ENCODE data around the gene SIRT2.

The SIRT2 gene

GRCh38 chr19:38920602-38921419 lies 21.4 kb upstream of the SIRT2 start:
- in situ Hi-C loops (cut with MboI; ENCODE audit: low sequenced_read_pairs), result loop anchor here (25.0 kb wide), 1 partner anchor 509 kb away; the partner anchor contains the start of gene FAM98C

- in situ Hi-C loops (cut with MboI; ENCODE audit: low sequenced_read_pairs), result loop anchor here (25.0 kb wide), 1 partner anchor 508 kb away; the partner anchor contains the start of gene FAM98C
Measured at GRCh38 chr19:38919837-38920601, 20.6 kb upstream of the SIRT2 start.

- in situ Hi-C loops (cut with MboI; ENCODE audit: low sequenced_read_pairs), result loop anchor here (25.0 kb wide), 1 partner anchor 506 kb away; the partner anchor contains the start of gene FAM98C
Measured at GRCh38 chr19:38918526-38918925, 19.1 kb upstream of the SIRT2 start.

- in situ Hi-C loops (cut with MboI; ENCODE audit: low sequenced_read_pairs), result loop anchor here (25.0 kb wide), 1 partner anchor 506 kb away; the partner anchor contains the start of gene FAM98C
Measured at GRCh38 chr19:38917921-38918491, 18.6 kb upstream of the SIRT2 start.

GRCh38 chr19:38917516-38917915 lies 18.1 kb upstream of the SIRT2 start:
- in situ Hi-C loops (cut with MboI; ENCODE audit: low sequenced_read_pairs), result loop anchor here (25.0 kb wide), 1 partner anchor 505 kb away; the partner anchor contains the start of gene FAM98C

- in situ Hi-C loops (cut with MboI; ENCODE audit: low sequenced_read_pairs), result loop anchor here (25.0 kb wide), 1 partner anchor 503 kb away; the partner anchor contains the start of gene FAM98C
Measured at GRCh38 chr19:38915329-38916321, 16.2 kb upstream of the SIRT2 start.

GRCh38 chr19:38913958-38914357 lies 14.5 kb upstream of the SIRT2 start:
- in situ Hi-C loops (cut with MboI; ENCODE audit: low sequenced_read_pairs), result loop anchor here (25.0 kb wide), 1 partner anchor 502 kb away; the partner anchor contains the start of gene FAM98C

- in situ Hi-C loops (cut with MboI; ENCODE audit: low sequenced_read_pairs), result loop anchor here (25.0 kb wide), 1 partner anchor 501 kb away; the partner anchor contains the start of gene FAM98C
Measured at GRCh38 chr19:38912600-38913514, 13.4 kb upstream of the SIRT2 start.

- in situ Hi-C loops (cut with MboI; ENCODE audit: low sequenced_read_pairs), result loop anchor here (25.0 kb wide), 1 partner anchor 499 kb away; the partner anchor contains the start of gene FAM98C
Measured at GRCh38 chr19:38911388-38912001, 12.1 kb upstream of the SIRT2 start.

GRCh38 chr19:38910488-38910887 lies 11.1 kb upstream of the SIRT2 start:
- in situ Hi-C loops (cut with MboI; ENCODE audit: low sequenced_read_pairs), result loop anchor here (25.0 kb wide), 1 partner anchor 498 kb away; the partner anchor contains the start of gene FAM98C

GRCh38 chr19:38908911-38909310 lies 9.5 kb upstream of the SIRT2 start:
- in situ Hi-C loops (cut with MboI; ENCODE audit: low sequenced_read_pairs), result loop anchor here (25.0 kb wide), 1 partner anchor 497 kb away; the partner anchor contains the start of gene FAM98C

- in situ Hi-C loops (cut with MboI; ENCODE audit: low sequenced_read_pairs), result loop anchor here (25.0 kb wide), 1 partner anchor 495 kb away; the partner anchor contains the start of gene FAM98C
Measured at GRCh38 chr19:38907670-38908069, 8.3 kb upstream of the SIRT2 start.

- in situ Hi-C loops (cut with MboI; ENCODE audit: low sequenced_read_pairs), result loop anchor here (25.0 kb wide), 1 partner anchor 495 kb away; the partner anchor contains the start of gene FAM98C
Measured at GRCh38 chr19:38907227-38907626, 7.8 kb upstream of the SIRT2 start.

GRCh38 chr19:38905620-38906019 lies 6.2 kb upstream of the SIRT2 start:
- in situ Hi-C loops (cut with MboI; ENCODE audit: low sequenced_read_pairs), result loop anchor here (25.0 kb wide), 1 partner anchor 493 kb away; the partner anchor contains the start of gene FAM98C

GRCh38 chr19:38904581-38905539 lies 5.4 kb upstream of the SIRT2 start:
- in situ Hi-C loops (cut with MboI; ENCODE audit: low sequenced_read_pairs), result loop anchor here (25.0 kb wide), 1 partner anchor 493 kb away; the partner anchor contains the start of gene FAM98C

GRCh38 chr19:38901683-38902082 lies 2.3 kb upstream of the SIRT2 start:
- in situ Hi-C loops (cut with MboI; ENCODE audit: low sequenced_read_pairs), result loop anchor here (25.0 kb wide), 1 partner anchor 489 kb away; the partner anchor contains the start of gene FAM98C
